COLO668 (cell line): Measurements from ENCODE around the gene ZNF778.
A peak's percentile ranks its signal among the peaks of the same experiment; 100 is the strongest.

Experiments used
- DNase-seq: peaks from one replicate; lab custom pipeline; 2025; ENCODE audit not compliant: unreplicated experiment; lab: John Stamatoyannopoulos, UW

The ZNF778 gene

GRCh38 chr16:89217388-89218191 is at the start of gene ZNF778:
ZNF778 (plus strand) TSS chr16:89217703; CDS start chr16:89221128, 3,425 bp downstream.
- peak; percentile 88 for DNase-seq

DNA sequence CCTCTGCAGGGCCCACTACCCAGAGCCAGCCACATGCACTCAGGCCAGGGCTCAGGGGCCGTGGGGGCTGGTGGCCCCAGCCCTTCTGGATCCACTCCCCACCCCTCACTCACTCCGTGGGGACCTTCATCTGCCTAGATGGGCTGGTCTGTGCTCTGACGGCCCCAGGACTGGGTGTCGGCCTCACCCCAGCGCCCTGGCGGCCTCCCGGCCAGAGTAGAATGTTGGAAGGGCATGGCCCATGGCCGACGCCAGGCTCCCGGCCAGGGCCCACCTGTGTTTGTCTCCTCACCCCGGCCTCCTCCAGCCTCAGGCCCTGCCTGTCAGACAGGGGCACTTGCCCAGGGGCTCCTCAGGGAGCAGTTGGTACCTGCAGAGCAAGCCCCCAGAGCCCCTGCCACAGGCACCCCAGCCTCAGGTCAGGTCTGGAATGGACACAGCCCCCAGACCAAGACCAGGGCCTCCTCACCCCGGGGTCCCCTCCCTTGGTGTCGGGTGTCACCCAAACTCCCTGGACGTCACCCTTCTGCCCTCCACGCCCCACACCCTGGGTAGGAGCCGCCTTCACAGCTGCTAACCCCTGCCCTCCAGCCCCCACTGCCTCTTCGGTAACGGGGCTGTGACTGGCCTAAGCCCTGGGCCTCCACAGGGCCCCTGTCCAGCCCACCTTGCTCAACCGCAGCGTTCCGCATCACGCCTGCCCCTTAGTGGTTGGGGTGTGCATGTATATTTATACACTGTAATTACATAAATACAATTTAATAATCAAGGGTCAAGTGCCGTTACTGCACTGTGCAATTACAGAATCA is 48.9 kb upstream of the ZNF778 start:
- no peak for DNase-seq

- no peak for DNase-seq
Measured at GRCh38 chr16:89169778-89170177, 47.7 kb upstream of the ZNF778 start.

DNA sequence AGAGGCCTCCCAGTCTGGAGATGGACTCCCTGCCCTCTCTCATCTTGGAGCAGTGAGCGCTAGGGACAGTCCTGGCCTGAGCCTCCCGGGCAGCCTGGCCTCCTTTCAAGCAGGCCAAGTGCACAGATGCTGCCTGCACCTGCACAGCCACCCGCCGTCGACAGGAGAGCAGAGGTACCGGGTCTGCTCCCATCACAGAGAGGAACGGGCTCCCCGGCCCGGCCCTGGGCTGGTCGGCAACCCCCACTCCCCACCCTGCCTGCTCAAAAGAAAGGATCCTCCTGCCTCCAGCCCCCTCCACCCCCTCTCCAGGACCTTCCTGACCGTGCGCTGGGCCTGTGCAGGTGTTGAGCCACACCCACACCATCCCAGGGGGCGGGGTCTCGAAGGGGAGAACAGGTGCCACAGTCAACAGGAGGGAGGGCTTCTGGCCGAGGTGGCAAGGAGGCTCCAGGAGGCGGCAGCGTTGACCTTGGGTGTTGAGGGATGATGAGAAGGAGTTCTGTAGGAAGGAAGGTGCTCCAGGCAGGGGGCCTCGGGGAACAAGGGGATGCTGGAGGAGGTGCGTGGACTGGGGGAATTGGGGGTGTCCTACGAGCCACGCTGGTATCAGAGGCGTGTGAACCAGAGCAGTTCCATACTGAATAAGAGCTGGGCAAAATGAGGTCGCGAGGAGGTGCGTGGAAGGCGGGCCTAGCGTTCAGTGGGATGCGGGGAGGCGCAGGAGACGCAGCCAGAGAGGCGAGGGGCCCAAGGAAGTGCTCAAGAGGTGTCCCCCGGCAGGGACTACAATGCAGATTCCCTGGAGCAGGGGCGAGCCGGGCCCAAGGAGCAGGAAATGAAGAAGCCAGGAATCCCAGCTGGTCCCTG is 46.9 kb upstream of the ZNF778 start:
- DNase-seq = peak; percentile 88

GRCh38 chr16:89171216-89172170 is 46.0 kb upstream of the ZNF778 start, which contains the start of gene CDH15:
CDH15 (plus strand) TSS chr16:89171748; CDS start chr16:89171832, 84 bp downstream.
- DNase-seq = peak; percentile 97

- no peak for DNase-seq
Measured at GRCh38 chr16:89172171-89172527, 45.4 kb upstream of the ZNF778 start.

DNA sequence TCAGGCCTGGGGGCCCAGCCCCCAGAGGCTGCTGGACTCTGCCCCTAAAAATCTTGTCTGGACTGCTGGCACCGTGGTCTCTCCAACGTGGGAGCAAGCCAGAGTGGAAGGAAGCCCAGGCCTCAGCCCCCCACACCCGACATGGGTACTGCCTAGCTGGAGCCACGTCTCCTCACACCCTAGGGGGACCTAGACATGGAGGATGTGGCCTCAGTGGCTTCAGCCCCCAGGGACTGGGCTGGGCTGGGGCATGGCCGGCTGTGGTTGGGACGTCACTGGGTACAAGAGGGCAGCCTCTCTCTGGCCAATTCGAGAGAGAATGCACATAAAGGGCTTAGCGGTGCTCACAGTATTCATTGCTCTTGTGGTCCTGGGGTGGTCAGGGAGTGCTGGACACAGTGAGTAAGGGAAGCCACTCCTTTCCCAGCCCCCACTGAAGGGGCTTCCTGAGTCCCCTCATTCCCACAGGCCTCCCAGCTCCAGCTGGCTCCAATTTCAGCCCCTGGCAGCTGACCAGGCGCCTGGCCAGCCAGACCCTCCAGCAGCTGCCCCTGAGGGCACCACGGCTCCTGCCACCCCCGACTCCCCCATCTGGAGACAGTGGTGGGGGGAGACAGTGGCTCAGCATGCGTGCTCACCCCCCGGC is 44.9 kb upstream of the ZNF778 start:
- no peak for DNase-seq

- no peak for DNase-seq
Measured at GRCh38 chr16:89173174-89173921, 44.2 kb upstream of the ZNF778 start.

- no peak for DNase-seq
Measured at GRCh38 chr16:89174055-89174827, 43.3 kb upstream of the ZNF778 start.

DNA sequence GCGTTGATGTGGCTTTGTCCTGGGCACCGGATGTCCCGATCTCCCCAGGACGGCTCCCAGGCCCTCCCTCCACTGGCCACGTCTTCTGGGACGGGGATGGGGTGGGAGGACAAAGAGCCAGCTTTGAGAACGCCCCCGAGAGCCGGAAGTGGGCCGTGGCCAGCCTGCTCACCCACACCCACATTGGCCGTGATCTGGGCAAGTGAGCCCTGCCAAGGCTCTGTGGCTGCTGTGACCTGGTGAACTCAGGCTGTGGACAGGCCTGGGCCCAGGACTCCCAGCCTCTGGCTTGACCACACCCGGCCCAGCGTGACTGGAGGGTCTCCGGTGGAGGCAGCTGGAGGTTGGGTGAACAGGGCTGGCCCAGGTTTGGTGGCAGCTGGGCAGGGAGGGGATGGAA is 42.6 kb upstream of the ZNF778 start:
- DNase-seq = no peak

- DNase-seq = no peak
Measured at GRCh38 chr16:89175280-89176146, 42.0 kb upstream of the ZNF778 start.

- DNase-seq = no peak
Measured at GRCh38 chr16:89176147-89176690, 41.3 kb upstream of the ZNF778 start.

GRCh38 chr16:89176717-89177116 is 40.8 kb upstream of the ZNF778 start:
- DNase-seq = no peak

DNA sequence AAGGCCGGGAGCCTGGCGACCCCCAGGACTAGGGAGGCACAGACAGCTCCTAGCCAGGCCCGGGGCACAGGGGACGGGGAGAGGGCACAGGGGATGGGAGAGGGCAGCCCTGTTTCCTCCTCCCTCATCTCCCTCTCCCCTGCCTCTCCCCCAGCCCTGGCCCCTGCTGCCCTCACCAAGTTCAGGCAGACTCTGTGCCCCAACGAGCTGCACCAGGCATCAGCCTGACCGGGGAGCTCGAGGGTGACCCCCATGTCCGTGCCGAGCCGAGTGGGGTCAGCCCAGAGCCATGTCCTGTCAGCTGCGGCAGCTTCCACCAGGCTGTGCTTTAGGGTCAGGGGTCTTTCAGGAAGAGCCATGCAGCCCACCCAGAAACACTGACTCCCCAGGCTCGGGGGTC is 40.0 kb upstream of the ZNF778 start:
- DNase-seq = no peak

GRCh38 chr16:89178453-89179147 is 38.9 kb upstream of the ZNF778 start:
- no peak for DNase-seq

GRCh38 chr16:89179148-89179484 is 38.4 kb upstream of the ZNF778 start:
- DNase-seq = no peak
